Stimulated activated naive B cell treated with anti-CD40 and anti-IgM and Interleukin-4, amounts not matched to agents 10 μg/mL and 1 μg/mL and 100 μg/mL, for 72 hours (primary cell): ENCODE data around the gene EHD4.

Experiments
- ATAC-seq, 2 donors: fragments of 150-1000 bp; cut with Tn5 transposase; replicated peaks; 2 replicates each; pipeline ENCODE4 v1.10.0; 2021; ENCODE audit warnings: moderate library complexity in 1 of 2
- DNase-seq: peaks from one replicate; pipeline ENCODE4 v3.0.0; 2021
- H3K27ac Mint-ChIP-seq: one replicate; pipeline ENCODE4 v1.8.0; 2022; ENCODE audit warnings: mild to moderate bottlenecking, mixed read lengths
- H3K27me3 Mint-ChIP-seq, 2 donors: one replicate each; pipeline ENCODE4 v1.8.0; 2022; ENCODE audit warnings: mixed read lengths in 2 of 2
- H3K36me3 Mint-ChIP-seq, 2 donors: one replicate each; pipeline ENCODE4 v1.8.0; 2022; ENCODE audit warnings: mixed read lengths in 2 of 2, mild to moderate bottlenecking in 1 of 2
- H3K4me1 Mint-ChIP-seq, 2 donors: one replicate each; pipeline ENCODE4 v1.8.0; 2022; ENCODE audit warnings: mixed read lengths in 2 of 2, mild to moderate bottlenecking in 1 of 2
- H3K4me3 Mint-ChIP-seq, 2 donors: one replicate each; pipeline ENCODE4 v1.8.0; 2022; ENCODE audit warnings: mild to moderate bottlenecking in 2 of 2, mixed read lengths in 2 of 2, moderate library complexity in 1 of 2
- H3K9me3 Mint-ChIP-seq, 2 donors: one replicate each; pipeline ENCODE4 v1.8.0; 2022; ENCODE audit warnings: mixed read lengths in 2 of 2, mild to moderate bottlenecking in 1 of 2

The EHD4 gene

GRCh38 chr15:41885321-41885720 lies 87.0 kb downstream of the EHD4 start:
- no peak for ATAC-seq
- Mint-ChIP-seq H3K36me3 (peaks cover 0 to 6% of the 10 kb centered on the region in 2 donors), H3K4me1 (peaks cover 26 to 47% of the 10 kb centered on the region in 2 donors), H3K9me3 (peaks cover 0 to 3% of the 10 kb centered on the region in 2 donors), H3K27ac (no peak overlapping the region), H3K27me3 (peaks cover 17 to 20% of the 10 kb centered on the region in 2 donors), H3K4me3 (no peak overlapping the region)
- DNase-seq: no peak

- Mint-ChIP-seq H3K4me1 (peaks cover 28 to 46% of the 10 kb centered on the region in 2 donors), H3K9me3 (peaks cover 0 to 3% of the 10 kb centered on the region in 2 donors), H3K27me3 (peaks cover 22 to 28% of the 10 kb centered on the region in 2 donors), H3K27ac (no peak overlapping the region), H3K4me3 (no peak overlapping the region), H3K36me3 (peaks cover 0 to 6% of the 10 kb centered on the region in 2 donors)
- ATAC-seq: no peak
- DNase-seq: no peak
Observed at GRCh38 chr15:41884458-41884857, 87.9 kb downstream of the EHD4 start.

GRCh38 chr15:41883484-41883825 lies 88.9 kb downstream of the EHD4 start:
- H3K36me3 Mint-ChIP-seq: peaks cover 0 to 3% of the 10 kb centered on the region in 2 donors
- ATAC-seq (no peak), DNase-seq (no peak)
- peaks cover 26 to 36% of the 10 kb centered on the region in 2 donors for H3K27me3 Mint-ChIP-seq
- H3K9me3 Mint-ChIP-seq: no peaks in the 10 kb centered on the region
- H3K4me1 Mint-ChIP-seq: peaks cover 22 to 36% of the 10 kb centered on the region in 2 donors
- H3K4me3 Mint-ChIP-seq: no peak overlapping the region
- no peak overlapping the region for H3K27ac Mint-ChIP-seq

GRCh38 chr15:41882689-41883483 lies 89.5 kb downstream of the EHD4 start:
- peak; percentile 39 to 52 for ATAC-seq
- peaks cover 26 to 36% of the 10 kb centered on the region in 2 donors for H3K27me3 Mint-ChIP-seq
- no peak overlapping the region for H3K4me3 Mint-ChIP-seq
- DNase-seq: no peak
- no peak overlapping the region for H3K27ac Mint-ChIP-seq
- H3K9me3 Mint-ChIP-seq: no peaks in the 10 kb centered on the region
- peaks cover 20 to 30% of the 10 kb centered on the region in 2 donors for H3K4me1 Mint-ChIP-seq
- peaks cover 0 to 3% of the 10 kb centered on the region in 2 donors for H3K36me3 Mint-ChIP-seq

GRCh38 chr15:41881920-41882688 lies 90.3 kb downstream of the EHD4 start:
- Mint-ChIP-seq H3K27me3 (peaks cover 26 to 36% of the 10 kb centered on the region in 2 donors), H3K4me3 (peak overlapping the region in 1 of 2 donors; percentile 44), H3K4me1 (peaks cover 16 to 23% of the 10 kb centered on the region in 2 donors), H3K27ac (no peak overlapping the region), H3K36me3 (peaks cover 0 to 3% of the 10 kb centered on the region in 2 donors), H3K9me3 (no peaks in the 10 kb centered on the region)
- DNase-seq: no peak
- peak; percentile 52 to 57 for ATAC-seq

GRCh38 chr15:41881550-41881919 lies 90.8 kb downstream of the EHD4 start:
- peaks cover 26 to 36% of the 10 kb centered on the region in 2 donors for H3K27me3 Mint-ChIP-seq
- peak overlapping the region; percentile 12 to 47 for H3K4me3 Mint-ChIP-seq
- no peaks in the 10 kb centered on the region for H3K9me3 Mint-ChIP-seq
- H3K27ac Mint-ChIP-seq: no peak overlapping the region
- peaks cover 0 to 3% of the 10 kb centered on the region in 2 donors for H3K36me3 Mint-ChIP-seq
- DNase-seq: no peak
- peaks cover 16 to 23% of the 10 kb centered on the region in 2 donors for H3K4me1 Mint-ChIP-seq
- no peak for ATAC-seq

GRCh38 chr15:41881086-41881485 lies 91.3 kb downstream of the EHD4 start:
- H3K4me3 Mint-ChIP-seq: peak overlapping the region; percentile 46 to 47
- no peak for ATAC-seq
- no peaks in the 10 kb centered on the region for H3K9me3 Mint-ChIP-seq
- peaks cover 0 to 3% of the 10 kb centered on the region in 2 donors for H3K36me3 Mint-ChIP-seq
- no peak overlapping the region for H3K27ac Mint-ChIP-seq
- no peak for DNase-seq
- peaks cover 17 to 26% of the 10 kb centered on the region in 2 donors for H3K4me1 Mint-ChIP-seq
- H3K27me3 Mint-ChIP-seq: peaks cover 26 to 39% of the 10 kb centered on the region in 2 donors

- Mint-ChIP-seq H3K36me3 (peaks cover 0 to 3% of the 10 kb centered on the region in 2 donors), H3K4me3 (no peak overlapping the region), H3K4me1 (peaks cover 17 to 33% of the 10 kb centered on the region in 2 donors), H3K27ac (no peak overlapping the region), H3K27me3 (peaks cover 26 to 41% of the 10 kb centered on the region in 2 donors), H3K9me3 (no peaks in the 10 kb centered on the region)
- ATAC-seq (no peak), DNase-seq (no peak)
Observed at GRCh38 chr15:41880156-41880877, 92.0 kb downstream of the EHD4 start.

- no peak overlapping the region for H3K27ac Mint-ChIP-seq
- peaks cover 26 to 41% of the 10 kb centered on the region in 2 donors for H3K27me3 Mint-ChIP-seq
- ATAC-seq: no peak
- H3K4me3 Mint-ChIP-seq: no peak overlapping the region
- no peak for DNase-seq
- H3K36me3 Mint-ChIP-seq: peaks cover 0 to 3% of the 10 kb centered on the region in 2 donors
- peaks cover 16 to 34% of the 10 kb centered on the region in 2 donors for H3K4me1 Mint-ChIP-seq
- H3K9me3 Mint-ChIP-seq: no peaks in the 10 kb centered on the region
Observed at GRCh38 chr15:41879321-41879845, 93.0 kb downstream of the EHD4 start.

- peaks cover 0 to 3% of the 10 kb centered on the region in 2 donors for H3K36me3 Mint-ChIP-seq
- peaks cover 15 to 31% of the 10 kb centered on the region in 2 donors for H3K4me1 Mint-ChIP-seq
- DNase-seq: no peak
- H3K9me3 Mint-ChIP-seq: no peaks in the 10 kb centered on the region
- no peak for ATAC-seq
- peaks cover 28 to 41% of the 10 kb centered on the region in 2 donors for H3K27me3 Mint-ChIP-seq
- no peak overlapping the region for H3K4me3 Mint-ChIP-seq
- no peak overlapping the region for H3K27ac Mint-ChIP-seq
Observed at GRCh38 chr15:41878355-41878699, 94.0 kb downstream of the EHD4 start.

GRCh38 chr15:41877631-41878354 lies 94.6 kb downstream of the EHD4 start:
- H3K27ac Mint-ChIP-seq: no peak overlapping the region
- DNase-seq (no peak), ATAC-seq (no peak)
- H3K9me3 Mint-ChIP-seq: no peaks in the 10 kb centered on the region
- peaks cover 0 to 3% of the 10 kb centered on the region in 2 donors for H3K36me3 Mint-ChIP-seq
- peaks cover 33 to 41% of the 10 kb centered on the region in 2 donors for H3K27me3 Mint-ChIP-seq
- H3K4me1 Mint-ChIP-seq: peaks cover 13 to 25% of the 10 kb centered on the region in 2 donors
- H3K4me3 Mint-ChIP-seq: no peak overlapping the region

GRCh38 chr15:41876689-41877088 lies 95.7 kb downstream of the EHD4 start:
- peaks cover 0 to 3% of the 10 kb centered on the region in 2 donors for H3K36me3 Mint-ChIP-seq

GRCh38 chr15:41876007-41876406 lies 96.3 kb downstream of the EHD4 start:
- peak; percentile 21 to 56 for ATAC-seq

More at GRCh38 chr15:41876689-41877088, 95.7 kb downstream of the EHD4 start:
- peaks cover 34 to 35% of the 10 kb centered on the region in 2 donors for H3K27me3 Mint-ChIP-seq
- DNase-seq (no peak), ATAC-seq (no peak)
- no peak overlapping the region for H3K27ac Mint-ChIP-seq
- no peak overlapping the region for H3K4me3 Mint-ChIP-seq
- H3K4me1 Mint-ChIP-seq: peaks cover 16 to 19% of the 10 kb centered on the region in 2 donors
- H3K9me3 Mint-ChIP-seq: no peaks in the 10 kb centered on the region

More at GRCh38 chr15:41876007-41876406, 96.3 kb downstream of the EHD4 start:
- H3K27me3 Mint-ChIP-seq: peaks cover 28 to 29% of the 10 kb centered on the region in 2 donors
- no peak overlapping the region for H3K27ac Mint-ChIP-seq
- no peaks in the 10 kb centered on the region for H3K9me3 Mint-ChIP-seq
- no peaks in the 10 kb centered on the region for H3K36me3 Mint-ChIP-seq
- no peak for DNase-seq
- H3K4me1 Mint-ChIP-seq: peaks cover 10 to 13% of the 10 kb centered on the region in 2 donors
- H3K4me3 Mint-ChIP-seq: no peak overlapping the region
